Metanephros (tissue), 2 donors: ENCODE data around the gene ATAD1. TPM values are rescaled to one million over a fixed set of nuclear protein-coding genes. Genes with fewer than 3 reads are reported as not detected.

Experiments used
- small RNA-seq: library from RNA; depleted of rRNA; stranded (forward); fragments of <200 nt; gene quantifications from one replicate; pipeline ENCODE3, GENCODE V24; 2014; ENCODE audit warnings: low replicate concordance
- total RNA-seq: library from RNA; depleted of rRNA; stranded (reverse); fragments of >200 nt; gene quantifications from one replicate; pipeline ENCODE4 v1.2.3, GENCODE V29; 2014

The ATAD1 gene, protein sequence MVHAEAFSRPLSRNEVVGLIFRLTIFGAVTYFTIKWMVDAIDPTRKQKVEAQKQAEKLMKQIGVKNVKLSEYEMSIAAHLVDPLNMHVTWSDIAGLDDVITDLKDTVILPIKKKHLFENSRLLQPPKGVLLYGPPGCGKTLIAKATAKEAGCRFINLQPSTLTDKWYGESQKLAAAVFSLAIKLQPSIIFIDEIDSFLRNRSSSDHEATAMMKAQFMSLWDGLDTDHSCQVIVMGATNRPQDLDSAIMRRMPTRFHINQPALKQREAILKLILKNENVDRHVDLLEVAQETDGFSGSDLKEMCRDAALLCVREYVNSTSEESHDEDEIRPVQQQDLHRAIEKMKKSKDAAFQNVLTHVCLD
- total RNA-seq: 33.1 TPM

DNA sequence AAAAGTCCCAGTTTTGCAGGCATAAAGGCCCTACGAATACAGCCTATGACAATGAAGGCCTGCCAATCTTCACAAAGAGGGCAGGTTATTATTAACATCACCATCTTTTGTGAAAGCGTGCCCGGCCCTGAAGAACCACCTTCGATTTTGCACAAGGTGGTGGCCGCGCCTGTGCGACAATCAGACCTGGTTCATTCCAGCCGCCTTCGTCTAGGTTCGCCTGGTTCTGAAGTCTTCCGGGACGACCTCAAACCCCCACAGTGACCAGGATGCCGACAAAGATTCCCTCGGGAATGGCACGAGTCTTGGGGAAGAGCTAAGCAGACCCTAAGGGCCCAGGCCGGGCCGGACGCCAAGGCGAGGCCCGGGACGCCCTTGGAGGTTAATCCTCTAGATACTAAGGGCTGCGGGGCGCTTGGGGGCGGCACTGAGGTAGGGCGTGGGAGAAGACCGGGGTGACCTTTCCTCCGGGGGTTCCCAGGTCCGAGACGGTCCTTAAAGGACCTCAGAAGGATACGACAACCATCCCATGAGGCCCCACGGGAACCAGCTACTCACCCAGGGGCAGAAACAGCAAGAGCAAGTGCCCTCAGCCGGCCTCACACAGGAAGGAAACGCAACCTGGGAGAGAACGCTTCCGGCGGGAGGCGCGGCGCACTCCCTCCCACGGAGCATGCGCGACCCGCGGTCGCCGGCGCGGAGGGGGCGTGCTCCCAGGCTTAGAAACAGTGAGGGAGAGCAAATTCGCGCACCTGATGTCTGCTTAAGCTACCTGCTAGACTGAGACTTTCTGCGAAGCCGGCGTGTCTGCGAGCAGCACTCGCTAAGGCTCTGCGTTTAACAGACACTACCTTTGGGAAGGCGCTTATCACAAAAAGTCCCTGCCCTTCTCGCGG is at the start of gene ATAD1:
Gene ATAD1, minus strand, starts transcription at position 618 of the 896 bp plus-strand sequence. CDS start 3,627 bp downstream, outside the sequence.

DNA sequence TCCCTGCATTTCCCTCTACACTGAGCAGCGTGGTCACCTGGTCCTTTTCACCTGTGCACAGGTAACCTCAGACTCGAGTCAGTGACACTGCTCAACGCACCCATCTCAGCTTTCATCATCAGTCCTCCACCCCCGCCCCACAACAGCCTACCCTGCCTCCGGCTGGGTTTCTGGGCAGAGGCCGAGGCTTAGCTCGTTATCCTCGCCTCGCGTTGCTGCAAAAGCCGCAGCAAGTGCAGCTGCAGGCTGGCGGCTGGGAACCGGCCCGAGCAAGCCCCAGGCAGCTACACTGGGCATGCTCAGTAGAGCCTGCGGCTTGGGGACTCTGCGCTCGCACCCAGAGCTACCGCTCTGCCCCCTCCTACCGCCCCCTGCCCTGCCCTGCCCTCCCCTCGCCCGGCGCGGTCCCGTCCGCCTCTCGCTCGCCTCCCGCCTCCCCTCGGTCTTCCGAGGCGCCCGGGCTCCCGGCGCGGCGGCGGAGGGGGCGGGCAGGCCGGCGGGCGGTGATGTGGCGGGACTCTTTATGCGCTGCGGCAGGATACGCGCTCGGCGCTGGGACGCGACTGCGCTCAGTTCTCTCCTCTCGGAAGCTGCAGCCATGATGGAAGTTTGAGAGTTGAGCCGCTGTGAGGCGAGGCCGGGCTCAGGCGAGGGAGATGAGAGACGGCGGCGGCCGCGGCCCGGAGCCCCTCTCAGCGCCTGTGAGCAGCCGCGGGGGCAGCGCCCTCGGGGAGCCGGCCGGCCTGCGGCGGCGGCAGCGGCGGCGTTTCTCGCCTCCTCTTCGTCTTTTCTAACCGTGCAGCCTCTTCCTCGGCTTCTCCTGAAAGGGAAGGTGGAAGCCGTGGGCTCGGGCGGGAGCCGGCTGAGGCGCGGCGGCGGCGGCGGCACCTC is 45.3 kb upstream of the ATAD1 start, which contains the start of the genes KLLN and PTEN:
Gene KLLN, minus strand, starts transcription at position 481 of the 891 bp plus-strand sequence. CDS start 1,046 bp downstream, outside the sequence.
Gene PTEN, plus strand, starts transcription at position 573 of the 891 bp plus-strand sequence. CDS start 845 bp downstream, outside the sequence.

Small RNA genes lying within 50 kb of the gene (small RNA-seq; reads per million reads assigned to genes)
- gene RN7SL78P: not detected

Other genes with a start within 250 kb of the ATAD1 start
- 27.6 TPM for gene PAPSS2, start 158.3 kb downstream of the ATAD1 start, total RNA-seq
- gene KLLN, start 45.3 kb upstream of the ATAD1 start, total RNA-seq: 0.99 TPM
- gene PTEN, start 45.4 kb upstream of the ATAD1 start, total RNA-seq: 98.8 TPM